Endothelial cell of hepatic sinusoid (primary cell): ENCODE results near the gene NBPF12.
"Not testable (repeated sequence)": the region's sequence is repeated elsewhere in the genome, so short reads cannot be mapped to it uniquely, and the experiment has no call there.

ENCODE experiments used
- in situ Hi-C: cut with HindIII; loops from 2 replicates; pipeline ENCODE4 v1.10.0; 2017; ENCODE audit warnings: low sequenced_read_pairs

Gene NBPF12, protein sequence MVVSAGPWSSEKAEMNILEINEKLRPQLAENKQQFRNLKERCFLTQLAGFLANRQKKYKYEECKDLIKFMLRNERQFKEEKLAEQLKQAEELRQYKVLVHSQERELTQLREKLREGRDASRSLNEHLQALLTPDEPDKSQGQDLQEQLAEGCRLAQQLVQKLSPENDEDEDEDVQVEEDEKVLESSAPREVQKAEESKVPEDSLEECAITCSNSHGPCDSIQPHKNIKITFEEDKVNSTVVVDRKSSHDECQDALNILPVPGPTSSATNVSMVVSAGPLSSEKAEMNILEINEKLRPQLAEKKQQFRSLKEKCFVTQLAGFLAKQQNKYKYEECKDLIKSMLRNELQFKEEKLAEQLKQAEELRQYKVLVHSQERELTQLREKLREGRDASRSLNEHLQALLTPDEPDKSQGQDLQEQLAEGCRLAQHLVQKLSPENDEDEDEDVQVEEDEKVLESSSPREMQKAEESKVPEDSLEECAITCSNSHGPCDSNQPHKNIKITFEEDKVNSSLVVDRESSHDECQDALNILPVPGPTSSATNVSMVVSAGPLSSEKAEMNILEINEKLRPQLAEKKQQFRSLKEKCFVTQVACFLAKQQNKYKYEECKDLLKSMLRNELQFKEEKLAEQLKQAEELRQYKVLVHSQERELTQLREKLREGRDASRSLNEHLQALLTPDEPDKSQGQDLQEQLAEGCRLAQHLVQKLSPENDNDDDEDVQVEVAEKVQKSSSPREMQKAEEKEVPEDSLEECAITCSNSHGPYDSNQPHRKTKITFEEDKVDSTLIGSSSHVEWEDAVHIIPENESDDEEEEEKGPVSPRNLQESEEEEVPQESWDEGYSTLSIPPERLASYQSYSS (N-terminal part only)

DNA sequence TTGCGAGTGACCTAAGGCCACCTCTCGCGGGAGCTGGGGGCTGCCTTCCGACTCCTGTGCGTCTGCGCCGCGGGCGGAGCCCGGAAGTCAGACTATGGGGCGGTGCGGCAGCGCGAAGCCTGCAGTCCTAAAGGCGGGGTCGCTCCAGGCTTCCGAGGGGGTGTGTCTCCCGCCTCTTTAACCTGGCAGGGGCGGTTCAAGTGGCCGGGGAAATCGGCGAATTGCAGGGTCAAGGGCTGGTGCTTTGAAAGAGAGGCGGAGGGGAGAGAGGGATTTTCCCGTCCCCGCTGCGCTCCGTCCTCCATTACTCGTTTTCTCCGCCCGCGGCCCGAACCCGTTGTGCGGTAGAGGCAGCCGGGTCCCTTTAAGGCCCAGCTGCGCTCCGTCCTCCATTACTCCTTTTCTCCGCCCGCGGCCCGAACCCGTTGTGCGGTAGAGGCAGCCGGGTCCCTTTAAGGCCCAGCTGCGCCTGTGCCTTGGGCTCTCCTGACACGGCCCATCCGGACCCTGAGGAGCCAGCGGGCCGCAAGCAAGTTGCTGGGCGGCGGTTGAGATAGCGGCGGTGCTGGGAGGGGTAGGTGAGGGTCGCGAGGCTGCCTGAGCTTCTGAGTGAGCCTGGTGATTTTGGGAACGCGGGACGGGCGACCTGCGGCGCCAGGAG, at the start of gene NBPF12:
NBPF12 (plus strand) TSS at position 83 of the 661 bp plus-strand sequence. CDS start 21,820 bp downstream, outside the sequence.
- in situ Hi-C loops = not testable (repeated sequence)

DNA sequence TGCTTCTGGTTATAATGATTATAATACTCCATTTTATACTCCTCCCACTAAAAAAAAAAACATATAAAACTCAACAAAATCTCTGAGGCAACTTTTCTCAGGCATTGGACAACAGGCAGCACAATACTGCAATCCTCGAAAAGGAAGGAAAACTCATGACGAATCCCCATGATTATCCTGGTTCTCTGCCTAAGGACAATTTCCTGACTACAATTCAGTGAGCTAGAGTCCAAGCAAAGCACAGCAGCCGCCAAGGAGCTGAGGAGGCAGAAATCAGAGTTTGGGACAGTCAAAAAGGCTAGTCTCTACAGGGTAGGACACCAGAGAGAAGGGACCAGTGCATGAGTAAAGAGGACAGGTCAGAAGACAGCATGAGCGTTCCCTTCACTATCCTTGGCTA, 46.8 kb upstream of the NBPF12 start:
- in situ Hi-C loops = not testable (repeated sequence)

DNA sequence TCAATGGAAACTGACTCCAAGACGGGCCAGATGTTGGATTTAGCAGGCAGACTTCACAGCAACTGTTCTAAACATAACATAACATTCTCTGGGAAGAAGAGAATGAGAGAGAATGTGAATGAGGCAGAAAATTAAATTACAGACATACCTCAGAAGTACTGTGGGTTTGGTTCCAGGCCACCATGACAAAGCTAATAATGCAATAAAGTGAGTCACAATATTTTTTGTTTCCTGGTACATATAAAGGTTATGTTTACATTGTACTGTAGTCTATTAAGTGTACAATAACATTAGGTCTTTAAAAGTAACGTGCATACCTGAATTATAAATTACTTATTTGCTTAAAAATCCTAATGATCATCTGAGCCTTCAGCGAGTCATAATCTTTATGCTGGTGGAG, 45.8 kb upstream of the NBPF12 start:
- in situ Hi-C loops = not testable (repeated sequence)

DNA sequence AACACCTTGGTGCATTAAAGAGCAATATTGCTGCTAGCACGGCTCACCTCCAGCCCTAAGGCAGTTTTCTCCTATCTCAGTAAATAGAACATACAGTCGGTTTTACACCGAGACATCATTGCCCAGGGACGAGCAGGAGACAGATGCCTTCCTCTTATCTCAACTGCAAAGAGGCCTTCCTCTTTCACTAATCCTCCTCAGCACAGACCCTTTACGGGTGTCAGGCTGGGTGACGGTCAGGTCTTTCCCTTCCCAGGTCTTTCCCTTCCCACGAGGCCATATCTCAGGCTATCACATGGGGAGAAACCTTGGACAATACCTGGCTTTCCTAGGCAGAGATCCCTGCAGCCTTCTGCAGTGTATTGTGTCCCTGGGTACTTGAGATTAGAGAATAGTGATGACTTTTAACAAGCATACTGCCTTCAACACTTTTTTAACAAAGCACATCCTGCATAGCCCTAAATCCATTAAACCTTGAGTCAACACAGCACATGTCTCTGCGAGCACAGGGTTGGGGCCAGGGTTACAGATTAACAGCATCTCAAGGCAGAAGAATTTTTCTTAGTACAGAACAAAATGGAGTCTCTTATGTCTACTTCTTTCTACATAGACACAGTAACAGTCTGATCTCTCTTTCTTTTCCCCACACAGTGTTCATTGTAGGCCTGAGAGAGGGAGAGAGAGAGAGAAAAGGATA, 30.4 kb upstream of the NBPF12 start:
- in situ Hi-C loops = not testable (repeated sequence)

DNA sequence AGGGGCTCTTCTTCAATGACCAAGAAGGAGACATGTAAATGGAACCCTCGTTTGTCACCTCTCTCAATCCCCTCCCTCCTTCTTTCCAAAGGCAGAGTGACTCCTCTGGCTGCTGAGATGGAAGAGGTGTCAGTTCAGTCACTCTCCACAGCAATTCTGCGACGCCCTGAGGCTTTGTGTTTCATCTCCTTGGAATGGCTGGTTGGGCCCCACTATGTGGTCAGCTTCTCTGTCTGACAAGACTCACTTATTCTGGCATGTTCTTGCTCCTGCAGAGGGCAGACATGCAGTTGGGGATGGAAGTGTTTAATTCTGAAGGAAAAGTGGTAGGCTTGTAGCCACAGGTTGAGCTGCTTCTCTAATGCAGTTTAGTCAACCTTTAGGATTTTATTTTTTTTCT, 25.1 kb upstream of the NBPF12 start:
- in situ Hi-C loops = not testable (repeated sequence)

DNA sequence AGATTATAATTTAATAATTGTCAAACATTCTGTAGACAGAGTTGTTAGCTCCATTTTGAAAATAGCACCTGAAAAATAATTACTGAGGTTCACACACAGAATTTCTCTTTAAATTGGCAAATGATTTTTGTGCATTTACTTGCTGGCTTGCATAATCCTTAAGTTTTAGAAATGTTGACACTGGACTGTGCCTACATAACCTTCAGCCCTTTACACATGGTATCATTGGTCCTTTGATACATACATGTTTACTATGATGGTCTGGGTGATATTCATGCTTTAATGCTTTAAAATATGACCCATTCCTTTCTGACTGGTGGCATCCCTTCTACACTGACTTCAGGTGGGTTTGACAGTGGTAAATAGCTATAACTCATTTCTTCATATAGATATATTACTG, 17.3 kb upstream of the NBPF12 start:
- in situ Hi-C loops = not testable (repeated sequence)

DNA sequence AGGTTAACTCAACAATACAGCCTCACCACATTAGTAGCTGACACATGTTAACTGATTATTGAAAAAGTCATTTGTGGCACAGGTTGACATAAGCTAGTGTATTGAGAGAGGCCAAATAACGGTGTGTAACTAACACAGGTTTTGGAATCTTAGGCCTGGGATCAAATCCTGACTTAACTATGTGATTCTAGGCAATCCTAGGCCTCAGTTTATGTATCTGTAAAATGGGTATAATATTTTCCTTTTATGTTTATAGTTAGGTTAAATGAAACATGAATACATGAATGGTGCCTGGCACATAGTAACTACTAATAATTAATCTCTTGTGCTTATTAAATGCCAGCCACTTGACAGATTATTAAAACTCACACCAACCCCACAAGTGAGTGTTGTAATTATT, 15.5 kb upstream of the NBPF12 start:
- in situ Hi-C loops = not testable (repeated sequence)

DNA sequence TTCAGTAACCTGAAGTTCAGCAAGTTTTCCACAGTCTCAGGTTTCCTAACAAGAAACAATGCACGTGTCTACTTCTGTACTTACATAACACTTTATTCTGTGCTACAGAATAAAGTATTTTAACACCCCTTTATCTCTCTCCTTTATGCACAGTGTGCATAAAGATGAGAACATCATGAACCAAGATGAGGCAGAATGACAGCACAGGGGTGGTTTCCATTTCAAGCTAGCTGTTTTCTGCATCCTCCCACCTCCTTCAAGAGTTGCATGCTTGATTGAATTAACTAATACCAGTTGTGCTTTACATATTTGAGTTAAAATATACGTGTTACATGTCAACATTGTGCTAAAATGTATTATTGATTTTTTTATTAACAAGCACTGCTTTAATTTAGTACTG, 14.0 kb upstream of the NBPF12 start:
- in situ Hi-C loops = not testable (repeated sequence)

DNA sequence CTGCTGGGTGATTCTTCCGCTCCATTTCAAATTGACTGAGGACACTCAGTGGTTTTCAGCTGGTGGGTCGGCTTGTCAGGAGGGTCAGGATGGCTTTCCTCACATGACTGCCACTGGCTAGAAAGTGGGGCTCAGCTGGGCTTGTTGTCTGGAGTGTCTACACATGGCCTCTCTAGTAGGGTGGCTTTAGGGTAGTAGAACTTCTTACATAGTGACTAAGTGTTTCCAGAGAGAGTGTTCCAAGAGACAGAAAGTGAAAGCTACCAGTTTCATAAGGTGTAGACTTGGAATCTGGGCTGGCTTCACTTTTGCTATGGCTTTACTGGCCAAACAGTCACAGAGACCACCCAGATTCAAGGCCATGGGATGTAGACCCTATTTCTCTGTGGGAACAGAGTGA, 11.7 kb upstream of the NBPF12 start:
- in situ Hi-C loops = not testable (repeated sequence)

DNA sequence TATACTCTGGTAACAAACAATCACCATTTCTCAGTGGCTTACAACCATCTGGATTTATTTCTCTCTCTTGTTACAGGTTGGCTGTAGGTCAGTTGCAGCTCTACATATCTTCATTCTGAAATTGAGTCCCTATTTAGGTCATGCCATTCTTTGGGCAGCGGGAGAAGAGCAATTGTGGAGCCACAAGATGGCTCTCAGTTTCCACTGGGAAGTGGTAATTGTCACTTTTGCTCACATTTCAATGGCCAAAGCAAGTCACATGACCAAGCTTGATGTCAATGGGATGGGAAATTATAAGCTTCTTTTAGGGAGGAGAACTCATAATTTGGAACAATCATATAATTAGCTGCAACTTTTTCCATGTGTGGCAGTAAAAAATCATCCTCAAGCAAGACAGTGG, 7.9 kb upstream of the NBPF12 start:
- in situ Hi-C loops = not testable (repeated sequence)

DNA sequence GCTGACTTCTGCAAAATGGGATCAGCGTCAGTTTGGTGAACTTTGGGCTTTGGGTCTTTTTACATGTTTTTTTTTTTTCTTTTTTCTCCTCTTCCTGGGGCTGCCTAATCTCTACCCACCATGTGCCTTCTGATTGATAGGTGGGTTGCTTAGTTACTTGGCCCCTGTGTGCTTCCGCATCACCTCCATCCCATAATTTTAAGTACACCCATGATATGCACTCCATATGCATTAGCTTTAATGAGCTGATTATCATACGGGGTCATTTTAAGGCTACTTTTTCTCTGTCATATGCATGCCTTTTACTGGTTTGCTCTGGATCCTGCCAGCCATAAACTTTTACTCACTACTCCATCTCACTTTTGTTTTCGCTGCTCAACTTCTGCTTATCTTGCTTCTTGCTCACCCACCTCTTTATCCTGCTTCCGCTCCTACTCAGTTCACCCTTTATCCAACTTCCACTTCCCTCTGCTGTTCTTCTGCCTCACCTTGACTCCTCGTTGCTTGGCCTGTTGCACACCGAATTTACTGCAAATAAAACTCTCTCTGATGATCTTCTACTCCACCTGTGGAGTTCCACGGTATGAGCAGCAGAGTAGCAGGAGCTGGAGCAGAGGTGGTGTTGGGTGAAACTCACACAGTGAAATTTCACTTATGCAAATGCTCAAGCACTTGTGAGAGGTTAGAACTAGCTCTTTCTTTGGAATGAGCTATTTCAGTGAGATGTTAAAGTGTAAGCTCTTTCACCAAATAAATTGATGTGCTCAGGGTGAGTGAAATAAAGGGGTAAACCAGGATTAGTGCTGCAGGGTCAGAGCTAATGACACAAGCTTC, 3.5 kb upstream of the NBPF12 start:
- in situ Hi-C loops = not testable (repeated sequence)

DNA sequence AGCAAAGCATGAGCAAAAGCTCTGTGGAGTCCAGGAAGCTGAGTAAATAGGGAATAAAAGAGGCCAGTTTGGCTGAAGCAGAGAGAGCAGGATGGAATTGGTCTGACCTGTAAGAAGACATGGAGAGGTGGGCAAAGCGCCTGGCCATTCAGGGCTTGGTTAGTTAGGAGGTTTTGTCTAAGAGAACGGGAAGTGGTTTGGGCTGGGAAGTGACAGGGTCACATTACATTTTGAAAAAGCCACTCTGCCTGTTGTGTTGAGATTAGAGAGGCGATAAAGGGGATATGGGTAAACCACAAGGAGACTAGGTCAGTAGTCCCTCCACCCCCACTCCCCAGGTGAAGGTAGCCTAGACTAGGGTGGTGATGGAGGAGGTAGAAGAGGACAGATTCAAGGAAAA, 662 bp upstream of the NBPF12 start:
- in situ Hi-C loops = not testable (repeated sequence)

DNA sequence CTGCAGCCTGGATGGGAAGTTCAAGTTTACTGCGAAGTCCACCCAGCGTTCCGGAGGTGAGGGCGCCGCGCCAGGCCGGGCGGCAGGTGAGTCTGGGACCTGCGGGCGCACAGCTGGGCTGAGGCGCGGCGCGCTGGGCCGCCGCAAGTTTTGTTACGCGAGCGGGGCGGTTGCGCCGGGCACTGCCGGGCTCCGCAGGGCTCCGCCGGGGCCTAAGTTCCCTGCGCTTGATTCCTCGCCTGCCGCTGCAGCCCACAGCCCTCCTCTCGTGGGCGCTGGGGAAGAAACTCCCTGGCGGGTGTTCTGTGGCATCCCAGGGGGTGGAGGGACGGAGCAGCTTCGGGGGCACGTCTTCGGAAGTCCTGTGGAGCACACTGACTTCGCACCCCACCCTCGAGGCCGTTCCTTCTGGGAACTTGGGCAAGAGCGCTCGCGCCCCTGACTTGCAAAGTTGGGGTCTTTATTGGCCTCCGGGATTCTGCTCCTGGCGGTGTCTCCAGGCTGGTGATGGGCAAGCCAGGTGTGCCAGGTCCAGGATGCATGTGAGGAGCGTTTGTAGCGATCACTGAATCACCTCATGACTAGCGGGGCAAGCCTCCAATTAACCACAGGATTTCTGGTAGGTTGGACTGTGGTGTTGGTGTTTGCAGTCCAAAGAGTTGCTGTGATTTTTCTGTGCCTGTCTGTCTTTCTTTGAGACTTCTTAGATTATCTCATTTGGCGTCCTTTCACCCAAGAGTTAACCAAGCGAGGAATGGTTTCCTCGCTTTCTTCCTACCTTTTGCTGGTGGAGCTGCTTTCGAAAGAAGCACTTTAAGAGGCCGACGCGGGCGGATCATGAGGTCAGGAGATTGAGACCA, 1.0 kb downstream of the NBPF12 start:
- in situ Hi-C loops = not testable (repeated sequence)

DNA sequence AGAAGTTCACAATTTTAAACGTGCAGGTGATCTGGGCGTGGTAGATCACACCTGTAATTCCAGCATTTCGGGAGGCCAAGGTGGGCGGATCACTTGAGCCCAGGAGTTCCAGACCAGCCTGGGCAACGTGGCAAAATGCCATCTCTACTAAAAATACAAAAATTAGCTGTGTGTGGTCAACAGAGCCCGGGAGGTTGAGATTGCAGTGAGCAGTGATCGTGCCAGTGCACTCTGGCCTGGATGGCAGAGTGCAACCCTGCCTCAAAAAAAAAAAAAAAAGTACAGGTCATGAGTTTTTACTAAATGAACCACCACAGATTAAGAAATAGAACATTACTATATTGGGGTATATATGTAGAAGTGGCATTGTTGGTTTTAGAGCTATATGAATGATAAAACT, 2.2 kb downstream of the NBPF12 start:
- in situ Hi-C loops = not testable (repeated sequence)

DNA sequence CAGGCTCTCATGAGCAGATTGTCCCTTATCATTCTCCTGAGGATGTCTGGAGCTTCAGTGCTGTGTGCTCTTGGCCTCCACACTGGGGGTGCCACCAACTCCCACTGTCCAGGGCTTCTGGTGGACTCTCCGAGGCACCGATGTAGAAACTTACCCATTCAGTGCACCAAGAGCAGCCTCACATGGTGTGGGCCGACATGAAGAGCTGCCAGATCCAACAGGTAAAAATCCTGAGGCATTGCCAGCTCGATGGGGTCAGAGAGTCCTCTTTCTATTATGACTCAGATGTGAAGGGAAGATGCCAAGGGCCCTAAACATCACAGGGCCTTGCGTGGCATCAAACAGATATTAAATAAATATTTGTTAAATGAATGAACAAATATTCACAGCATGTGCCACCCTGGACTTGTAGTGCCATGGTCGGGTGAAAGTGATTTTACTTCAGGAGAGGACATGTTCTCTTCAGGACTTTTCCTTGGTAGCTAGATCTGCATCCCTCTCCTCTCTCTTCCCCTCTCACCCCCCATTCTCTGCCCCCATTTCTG, 5.3 kb downstream of the NBPF12 start:
- in situ Hi-C loops = not testable (repeated sequence)

DNA sequence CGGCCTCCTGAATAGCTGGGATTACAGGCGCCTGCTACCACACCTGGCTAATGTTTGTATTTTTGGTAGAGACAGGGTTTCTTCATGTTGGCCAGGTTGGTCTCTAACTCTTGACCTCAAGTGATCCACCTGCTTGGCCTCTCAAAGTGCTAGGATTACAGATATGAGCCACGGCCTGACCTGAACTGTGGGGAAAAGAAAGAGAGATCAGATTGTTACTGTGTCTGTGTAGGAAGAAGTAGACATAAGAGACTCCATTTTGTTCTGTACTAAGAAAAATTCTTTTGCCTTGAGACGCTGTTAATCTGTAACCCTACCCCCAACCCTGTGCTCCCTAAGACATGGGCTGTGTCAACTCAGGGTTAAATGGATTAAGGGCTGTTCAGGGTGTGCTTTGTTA, 10.0 kb downstream of the NBPF12 start:
- in situ Hi-C loops = not testable (repeated sequence)

DNA sequence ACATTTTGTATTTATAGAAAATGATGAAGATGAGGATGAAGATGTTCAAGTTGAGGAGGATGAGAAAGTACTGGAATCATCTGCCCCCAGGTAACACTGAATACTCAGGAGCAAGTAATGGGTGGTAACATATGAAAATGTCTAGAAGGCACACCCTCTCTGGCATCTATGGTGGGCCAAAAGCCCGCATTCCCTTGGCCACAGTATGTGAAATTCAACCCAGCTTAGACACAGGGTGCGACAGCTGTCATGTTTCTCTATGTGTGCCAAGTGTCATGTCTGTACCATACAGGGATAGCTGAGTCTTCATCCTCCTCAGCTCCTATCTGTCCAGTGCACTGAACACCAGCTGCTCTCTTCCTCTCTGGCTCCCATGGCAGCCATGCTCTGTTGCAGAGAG, 26.2 kb downstream of the NBPF12 start:
- in situ Hi-C loops = not testable (repeated sequence)

DNA sequence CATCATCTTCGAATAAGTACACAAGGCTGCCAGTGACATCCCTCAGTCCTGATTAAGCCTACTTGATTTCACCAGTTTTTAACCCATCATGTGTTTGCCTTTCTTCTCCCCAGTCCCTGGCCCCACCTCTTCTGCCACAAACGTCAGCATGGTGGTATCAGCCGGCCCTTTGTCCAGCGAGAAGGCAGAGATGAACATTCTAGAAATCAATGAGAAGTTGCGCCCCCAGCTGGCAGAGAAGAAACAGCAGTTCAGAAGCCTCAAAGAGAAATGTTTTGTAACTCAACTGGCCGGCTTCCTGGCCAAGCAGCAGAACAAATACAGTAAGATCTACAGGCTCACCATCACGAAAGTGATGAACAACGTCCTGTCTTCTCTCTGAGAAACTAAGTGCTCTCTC, 28.2 kb downstream of the NBPF12 start:
- in situ Hi-C loops = not testable (repeated sequence)

DNA sequence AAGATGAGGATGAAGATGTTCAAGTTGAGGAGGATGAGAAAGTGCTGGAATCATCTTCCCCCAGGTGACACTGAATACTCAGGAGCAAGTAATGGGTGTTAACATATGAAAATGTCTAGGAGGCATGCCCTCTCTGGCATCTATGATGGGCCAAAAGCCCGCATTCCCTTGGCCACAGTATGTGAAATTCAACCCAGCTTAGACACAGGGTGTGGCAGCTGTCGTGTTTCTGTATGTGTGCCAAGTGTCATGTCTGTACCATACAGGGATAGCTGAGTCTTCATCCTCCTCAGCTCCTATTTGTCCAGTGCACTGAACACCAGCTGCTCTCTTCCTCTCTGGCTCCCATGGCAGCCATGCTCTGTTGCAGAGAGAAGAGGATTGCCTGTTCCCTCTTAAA, 32.5 kb downstream of the NBPF12 start:
- in situ Hi-C loops = not testable (repeated sequence)
